ENCODE data around the gene NOTCH2NLA. TPM values are rescaled to one million over a fixed set of nuclear protein-coding genes. Genes with fewer than 3 reads are reported as not detected.
"Not testable (repeated sequence)": the region's sequence is repeated elsewhere in the genome, so short reads cannot be mapped to it uniquely, and the experiment has no call there.

The NOTCH2NLA gene
- total RNA-seq, 1 experiment from 2014 or later = 19.3 TPM

GRCh38 chr1:146270129-146270528 is 41.3 kb upstream of the NOTCH2NLA start:
- DNase-seq; H3K27me3 ChIP-seq (replicated peaks; ENCODE audit: control insufficient read depth, insufficient read depth, low read length); H3K36me3 ChIP-seq (ENCODE audit: control insufficient read depth, insufficient read depth, low read length); H3K27ac Mint-ChIP-seq (ENCODE audit: unreplicated experiment); intact Hi-C loops (cut with micrococcal nuclease; ENCODE audit: unreplicated experiment); H3K9me3 Mint-ChIP-seq (ENCODE audit: unreplicated experiment); H3K4me1 Mint-ChIP-seq (ENCODE audit: low read depth, unreplicated experiment); CTCF ChIA-PET; H3K4me1 ChIP-seq; H3K27me3 Mint-ChIP-seq (ENCODE audit: insufficient read depth, unreplicated experiment); H3K4me3 ChIP-seq (ENCODE audit: low read depth, low read length); BruUV-seq (replicated peaks); POLR2A ChIA-PET; H3K9me3 ChIP-seq; H3K36me3 Mint-ChIP-seq (ENCODE audit: insufficient read depth, unreplicated experiment); H3K4me3 Mint-ChIP-seq (ENCODE audit: unreplicated experiment): not testable (repeated sequence)

GRCh38 chr1:146266179-146266748 is 37.4 kb upstream of the NOTCH2NLA start:
- H3K4me1 Mint-ChIP-seq (ENCODE audit: low read depth, unreplicated experiment); H3K36me3 ChIP-seq (ENCODE audit: control insufficient read depth, insufficient read depth, low read length); CTCF ChIA-PET: not testable (repeated sequence)

DNA sequence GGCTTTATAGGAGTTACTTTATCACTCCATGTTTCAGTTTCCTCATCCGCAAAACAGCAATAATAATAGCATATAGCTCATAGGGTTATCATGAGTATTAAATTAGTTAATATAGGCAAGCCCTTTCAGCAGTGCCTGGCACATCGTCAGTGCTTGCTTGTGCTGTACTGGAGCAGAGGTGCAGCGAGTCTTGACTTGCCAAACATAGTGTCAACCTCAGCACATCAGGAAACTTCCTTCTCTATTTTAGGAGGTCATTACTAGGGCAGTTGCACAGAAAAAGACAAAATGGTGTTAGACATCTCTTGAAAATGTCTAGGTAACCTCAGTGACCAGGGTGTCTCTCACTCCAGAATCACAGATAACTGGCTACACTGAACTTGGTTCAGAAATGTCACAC is 35.9 kb upstream of the NOTCH2NLA start:
- H3K4me3 Mint-ChIP-seq (ENCODE audit: unreplicated experiment); H3K9me3 Mint-ChIP-seq (ENCODE audit: unreplicated experiment); CTCF ChIA-PET; H3K27me3 ChIP-seq (replicated peaks; ENCODE audit: control insufficient read depth, insufficient read depth, low read length); intact Hi-C loops (cut with micrococcal nuclease; ENCODE audit: unreplicated experiment); DNase-seq; H3K36me3 Mint-ChIP-seq (ENCODE audit: insufficient read depth, unreplicated experiment); H3K36me3 ChIP-seq (ENCODE audit: control insufficient read depth, insufficient read depth, low read length); H3K4me3 ChIP-seq (ENCODE audit: low read depth, low read length); H3K4me1 Mint-ChIP-seq (ENCODE audit: low read depth, unreplicated experiment); H3K4me1 ChIP-seq; H3K9me3 ChIP-seq; BruUV-seq (replicated peaks); H3K27ac Mint-ChIP-seq (ENCODE audit: unreplicated experiment); H3K27me3 Mint-ChIP-seq (ENCODE audit: insufficient read depth, unreplicated experiment); POLR2A ChIA-PET: not testable (repeated sequence)

More at GRCh38 chr1:146266179-146266748, 37.4 kb upstream of the NOTCH2NLA start:
- H3K4me3 Mint-ChIP-seq (ENCODE audit: unreplicated experiment); H3K27ac Mint-ChIP-seq (ENCODE audit: unreplicated experiment); intact Hi-C loops (cut with micrococcal nuclease; ENCODE audit: unreplicated experiment); BruUV-seq (replicated peaks); H3K27me3 ChIP-seq (replicated peaks; ENCODE audit: control insufficient read depth, insufficient read depth, low read length); H3K9me3 Mint-ChIP-seq (ENCODE audit: unreplicated experiment); H3K4me3 ChIP-seq (ENCODE audit: low read depth, low read length); DNase-seq; H3K9me3 ChIP-seq; POLR2A ChIA-PET; H3K27me3 Mint-ChIP-seq (ENCODE audit: insufficient read depth, unreplicated experiment); H3K4me1 ChIP-seq; H3K36me3 Mint-ChIP-seq (ENCODE audit: insufficient read depth, unreplicated experiment): not testable (repeated sequence)

GRCh38 chr1:146260006-146260730 is 31.3 kb upstream of the NOTCH2NLA start:
- POLR2A ChIA-PET = not testable (repeated sequence)

DNA sequence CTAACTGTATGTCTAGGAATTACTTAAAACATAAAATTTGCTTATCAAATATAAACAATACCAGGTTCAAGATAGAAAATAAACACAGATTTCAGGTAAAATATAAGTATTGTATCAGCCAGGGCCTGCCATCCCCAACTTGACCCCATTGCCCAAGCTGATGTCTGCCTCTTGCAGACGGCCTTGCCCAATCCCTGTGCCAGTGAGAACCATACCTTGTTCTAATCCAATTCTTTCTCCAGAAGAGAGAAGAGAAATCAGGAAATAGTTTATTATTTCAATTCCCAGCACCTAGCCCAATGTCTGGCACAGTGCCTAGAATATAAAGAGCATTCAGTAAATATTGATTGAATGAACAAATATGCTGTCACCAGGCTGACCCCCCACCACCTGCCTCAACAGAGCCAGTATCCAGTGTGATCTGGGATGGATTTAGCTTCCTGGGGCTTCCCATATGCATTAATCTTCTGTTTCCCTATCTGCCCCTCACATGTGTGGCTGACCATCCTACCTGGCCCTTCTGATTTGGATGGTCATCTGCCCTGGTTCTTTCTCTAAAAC is 29.3 kb upstream of the NOTCH2NLA start:
- H3K9me3 ChIP-seq; H3K4me1 ChIP-seq; DNase-seq; H3K27me3 Mint-ChIP-seq (ENCODE audit: insufficient read depth, unreplicated experiment); H3K9me3 Mint-ChIP-seq (ENCODE audit: unreplicated experiment); intact Hi-C loops (cut with micrococcal nuclease; ENCODE audit: unreplicated experiment); POLR2A ChIA-PET; H3K36me3 ChIP-seq (ENCODE audit: control insufficient read depth, insufficient read depth, low read length); H3K27ac Mint-ChIP-seq (ENCODE audit: unreplicated experiment); H3K36me3 Mint-ChIP-seq (ENCODE audit: insufficient read depth, unreplicated experiment); H3K4me3 Mint-ChIP-seq (ENCODE audit: unreplicated experiment); CTCF ChIA-PET; H3K4me3 ChIP-seq (ENCODE audit: low read depth, low read length); H3K27me3 ChIP-seq (replicated peaks; ENCODE audit: control insufficient read depth, insufficient read depth, low read length); H3K4me1 Mint-ChIP-seq (ENCODE audit: low read depth, unreplicated experiment); BruUV-seq (replicated peaks): not testable (repeated sequence)

More at GRCh38 chr1:146260006-146260730, 31.3 kb upstream of the NOTCH2NLA start:
- H3K27ac Mint-ChIP-seq (ENCODE audit: unreplicated experiment); DNase-seq; H3K27me3 Mint-ChIP-seq (ENCODE audit: insufficient read depth, unreplicated experiment); H3K4me1 ChIP-seq; H3K36me3 Mint-ChIP-seq (ENCODE audit: insufficient read depth, unreplicated experiment); CTCF ChIA-PET; BruUV-seq (replicated peaks); H3K9me3 Mint-ChIP-seq (ENCODE audit: unreplicated experiment); H3K9me3 ChIP-seq; H3K4me1 Mint-ChIP-seq (ENCODE audit: low read depth, unreplicated experiment); H3K27me3 ChIP-seq (replicated peaks; ENCODE audit: control insufficient read depth, insufficient read depth, low read length); H3K4me3 Mint-ChIP-seq (ENCODE audit: unreplicated experiment); H3K4me3 ChIP-seq (ENCODE audit: low read depth, low read length); intact Hi-C loops (cut with micrococcal nuclease; ENCODE audit: unreplicated experiment); H3K36me3 ChIP-seq (ENCODE audit: control insufficient read depth, insufficient read depth, low read length): not testable (repeated sequence)

DNA sequence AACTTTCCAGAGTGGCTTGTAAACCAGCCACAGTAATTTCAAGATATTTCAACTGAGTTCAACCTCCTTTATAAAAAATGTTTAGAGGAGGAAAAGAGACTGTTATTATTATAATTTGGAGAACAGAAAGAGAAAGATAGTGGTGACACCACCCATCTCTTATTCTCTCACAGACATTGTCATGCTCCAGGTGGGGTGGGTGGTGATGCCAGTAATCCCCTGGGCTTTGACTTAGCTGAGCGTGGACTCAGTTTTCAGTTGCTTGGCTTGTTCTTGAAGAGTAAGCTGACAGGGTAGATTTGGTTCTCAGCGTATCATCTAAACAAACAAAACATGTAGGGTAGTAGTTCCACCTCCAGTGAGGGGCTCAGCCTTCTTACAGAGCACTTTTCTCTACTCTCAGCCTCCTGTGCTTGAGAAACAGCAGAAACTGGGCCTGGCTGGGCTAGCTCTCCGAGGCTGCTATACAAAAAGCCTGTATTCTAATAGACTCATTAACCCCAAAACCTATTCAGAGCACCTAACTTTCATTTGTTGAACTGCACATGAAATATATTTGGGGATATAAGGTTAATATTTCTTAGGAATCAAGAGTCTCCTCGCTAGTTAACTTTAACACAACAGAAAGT is 25.9 kb upstream of the NOTCH2NLA start:
- DNase-seq; H3K4me3 ChIP-seq (ENCODE audit: low read depth, low read length); H3K4me1 ChIP-seq; H3K27me3 Mint-ChIP-seq (ENCODE audit: insufficient read depth, unreplicated experiment); H3K27ac Mint-ChIP-seq (ENCODE audit: unreplicated experiment); H3K9me3 ChIP-seq; H3K4me3 Mint-ChIP-seq (ENCODE audit: unreplicated experiment); CTCF ChIA-PET; H3K9me3 Mint-ChIP-seq (ENCODE audit: unreplicated experiment); H3K27me3 ChIP-seq (replicated peaks; ENCODE audit: control insufficient read depth, insufficient read depth, low read length); H3K4me1 Mint-ChIP-seq (ENCODE audit: low read depth, unreplicated experiment); H3K36me3 ChIP-seq (ENCODE audit: control insufficient read depth, insufficient read depth, low read length); intact Hi-C loops (cut with micrococcal nuclease; ENCODE audit: unreplicated experiment); POLR2A ChIA-PET; H3K36me3 Mint-ChIP-seq (ENCODE audit: insufficient read depth, unreplicated experiment); BruUV-seq (replicated peaks): not testable (repeated sequence)
